ENCODE measurements around the gene FITM1. TPM values are rescaled to one million over a fixed set of nuclear protein-coding genes. Genes with fewer than 3 reads are reported as not detected.
A peak's percentile ranks its signal among the peaks of the same experiment; 100 is the strongest.

The FITM1 gene
- polyA plus RNA-seq, 3 donors = 2.1 TPM; not detected in 2

- H3K36me3 Mint-ChIP-seq = peaks cover 26 to 38% of the 10 kb centered on the region in 2 donors
- H2AFZ ChIP-seq (ENCODE audit: insufficient read depth, low read depth, low read length, poor library complexity, severe bottlenecking) = no peak overlapping the region
- H3K79me2 ChIP-seq (ENCODE audit: insufficient read depth, low read length) = peaks cover 28% of the 10 kb centered on the region
- H3K27me3 Mint-ChIP-seq (ENCODE audit: low read depth in 3 of 3) = no peaks in the 10 kb centered on the region
- peaks cover 37% of the 10 kb centered on the region for H3K4me1 Mint-ChIP-seq
- peaks cover 16 to 17% of the 10 kb centered on the region in 2 donors for H3K36me3 ChIP-seq (replicated peaks in 1 of 2; ENCODE audit: control insufficient read depth in 1 of 2, insufficient read depth in 2 of 2, low read length in 2 of 2)
- WGBS (ENCODE audit: insufficient coverage) = no CpG with 5 or more reads among the region's 1 CpG
- no peak overlapping the region for H3K4me3 ChIP-seq (replicated peaks in 1 of 3; ENCODE audit: low read depth in 2 of 3, low read length in 3 of 3)
- no peak overlapping the region for H3K9ac ChIP-seq (ENCODE audit: insufficient read depth, low read length, poor library complexity, severe bottlenecking)
- H3K27ac Mint-ChIP-seq = no peak overlapping the region
- peaks cover 23% of the 10 kb centered on the region for H4K20me1 ChIP-seq (ENCODE audit: insufficient read depth, low read length)
- no peak for DNase-seq
- intact Hi-C loops (cut with micrococcal nuclease) = loop anchor here in 1 of 2 donors (10.0 kb wide), 1 partner anchor 101 kb away; the partner anchor contains the start of genes GMPR2 and NEDD8
- no peaks in the 10 kb centered on the region for H3K27me3 ChIP-seq (ENCODE audit: control insufficient read depth in 2 of 2, insufficient read depth in 2 of 2, low read length in 2 of 2)
- H3K9me3 ChIP-seq (replicated peaks in 1 of 2; ENCODE audit: control insufficient read depth in 1 of 2, insufficient read depth in 1 of 2, low read length in 2 of 2) = no peaks in the 10 kb centered on the region
- peaks cover 26 to 32% of the 10 kb centered on the region in 2 donors for H3K4me1 ChIP-seq (ENCODE audit: control insufficient read depth in 1 of 2, insufficient read depth in 2 of 2, low read length in 2 of 2)
- no peak overlapping the region for H3K27ac ChIP-seq (ENCODE audit: low read depth in 1 of 2, low read length in 2 of 2)
- no peak overlapping the region for H3K4me2 ChIP-seq (replicated peaks; ENCODE audit: extremely low read depth, low read length, poor library complexity, severe bottlenecking)
- no peak overlapping the region for H3K4me3 Mint-ChIP-seq
- H3K9me3 Mint-ChIP-seq = peaks cover 0 to 1% (median 0%) of the 10 kb centered on the region in 7 donors
- TF ChIP-seq CTCF (IDR thresholded peaks at IDR 0.05) = no peak
Measured at GRCh38 chr14:24133735-24134134, 3.3 kb downstream of the FITM1 start.

DNA sequence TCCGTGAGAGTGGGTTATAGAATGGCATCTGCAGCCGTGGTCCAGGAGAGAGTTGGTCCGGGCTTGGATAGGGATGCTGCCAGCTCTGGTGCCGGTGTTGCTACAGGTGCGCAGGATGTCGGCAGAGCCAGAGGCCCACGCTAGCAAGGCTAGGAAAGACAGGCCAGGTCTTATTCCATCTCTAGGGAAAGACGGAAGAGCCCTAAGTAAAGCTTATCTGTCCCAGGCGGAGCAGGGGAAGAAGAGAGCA, 5.0 kb downstream of the FITM1 start:
- H3K4me3 ChIP-seq (replicated peaks in 1 of 3; ENCODE audit: low read depth in 2 of 3, low read length in 3 of 3) = peak overlapping the region; percentile 53 to 97 (median 68)
- H3K4me3 Mint-ChIP-seq = peak overlapping the region; percentile 88 to 94
- 9% methylated on average over 9 of the region's 9 CpGs for WGBS (ENCODE audit: insufficient coverage)
- peaks cover 45% of the 10 kb centered on the region for H3K79me2 ChIP-seq (ENCODE audit: insufficient read depth, low read length)
- H3K27ac ChIP-seq (ENCODE audit: low read depth in 1 of 2, low read length in 2 of 2) = peak overlapping the region in 1 of 2 donors; percentile 94
- TF ChIP-seq CTCF (IDR thresholded peaks at IDR 0.05) = no peak
- peaks cover 0 to 1% (median 0%) of the 10 kb centered on the region in 7 donors for H3K9me3 Mint-ChIP-seq
- H3K27me3 Mint-ChIP-seq (ENCODE audit: low read depth in 3 of 3) = no peaks in the 10 kb centered on the region
- no peaks in the 10 kb centered on the region for H3K9me3 ChIP-seq (replicated peaks in 1 of 2; ENCODE audit: control insufficient read depth in 1 of 2, insufficient read depth in 1 of 2, low read length in 2 of 2)
- H3K4me1 Mint-ChIP-seq = peaks cover 51% of the 10 kb centered on the region
- peaks cover 35 to 42% of the 10 kb centered on the region in 2 donors for H3K4me1 ChIP-seq (ENCODE audit: control insufficient read depth in 1 of 2, insufficient read depth in 2 of 2, low read length in 2 of 2)
- peaks cover 26 to 28% of the 10 kb centered on the region in 2 donors for H3K36me3 ChIP-seq (replicated peaks in 1 of 2; ENCODE audit: control insufficient read depth in 1 of 2, insufficient read depth in 2 of 2, low read length in 2 of 2)
- no peak for DNase-seq
- H2AFZ ChIP-seq (ENCODE audit: insufficient read depth, low read depth, low read length, poor library complexity, severe bottlenecking) = peak overlapping the region; percentile 98
- peak overlapping the region; percentile 82 for H3K4me2 ChIP-seq (replicated peaks; ENCODE audit: extremely low read depth, low read length, poor library complexity, severe bottlenecking)
- peaks cover 38 to 49% of the 10 kb centered on the region in 2 donors for H3K36me3 Mint-ChIP-seq
- intact Hi-C loops (cut with micrococcal nuclease) = loop anchor here in 1 of 2 donors (10.0 kb wide), 1 partner anchor 99 kb away; the partner anchor contains the start of genes GMPR2 and NEDD8
- H4K20me1 ChIP-seq (ENCODE audit: insufficient read depth, low read length) = peaks cover 34% of the 10 kb centered on the region
- peak overlapping the region; percentile 97 for H3K9ac ChIP-seq (ENCODE audit: insufficient read depth, low read length, poor library complexity, severe bottlenecking)
- no peaks in the 10 kb centered on the region for H3K27me3 ChIP-seq (ENCODE audit: control insufficient read depth in 2 of 2, insufficient read depth in 2 of 2, low read length in 2 of 2)
- H3K27ac Mint-ChIP-seq = peak overlapping the region; percentile 53 to 94 (median 79)
